Astrocyte (in vitro differentiated cells and primary cell): ENCODE results near the gene VPS13D. TPM values are rescaled to one million over a fixed set of nuclear protein-coding genes. Genes with fewer than 3 reads are reported as not detected.

Experiments used
- DNase-seq: peaks from one replicate; pipeline ENCODE4 v3.0.0-alpha.2; 2010; ENCODE audit warnings: low read depth
- FAIRE-seq: peaks from 2 replicates; lab custom pipeline; 2011; peaks lifted over from hg19 to GRCh38; lab: Jason Lieb, UNC
- H2AFZ ChIP-seq: 2 replicates; pipeline ENCODE4 v1.6.0; 2012; ENCODE audit warnings: low read depth, low read length, inconsistent platforms
- H3K27ac ChIP-seq: 2 replicates; pipeline ENCODE4 v1.5.1; 2011; ENCODE audit warnings: low read depth, low read length, inconsistent platforms
- H3K27me3 ChIP-seq: 2 replicates; pipeline ENCODE4 v1.6.0; 2011; ENCODE audit warnings: low read length, inconsistent platforms; ENCODE audit not compliant: insufficient read depth
- H3K36me3 ChIP-seq: 2 replicates; pipeline ENCODE4 v1.5.1; 2011; ENCODE audit warnings: low read length, inconsistent platforms; ENCODE audit not compliant: insufficient read depth
- H3K4me1 ChIP-seq: 2 replicates; pipeline ENCODE4 v1.5.1; 2011; ENCODE audit warnings: low read length, inconsistent platforms; ENCODE audit not compliant: insufficient read depth
- H3K4me2 ChIP-seq: 2 replicates; pipeline ENCODE4 v1.6.0; 2012; ENCODE audit warnings: low read length, inconsistent platforms
- H3K4me3 ChIP-seq: 2 replicates; pipeline ENCODE4 v1.5.1; 2011; ENCODE audit warnings: low read depth, mild to moderate bottlenecking, low read length, inconsistent platforms; ENCODE audit not compliant: insufficient read depth
- H3K79me2 ChIP-seq: 2 replicates; pipeline ENCODE4 v1.6.0; 2012; ENCODE audit warnings: mild to moderate bottlenecking, low read length, inconsistent platforms; ENCODE audit not compliant: insufficient read depth
- H3K9ac ChIP-seq: 2 replicates; pipeline ENCODE4 v1.6.0; 2012; ENCODE audit warnings: mild to moderate bottlenecking, low read length, inconsistent platforms
- H3K9me3 ChIP-seq: 2 replicates; pipeline ENCODE4 v1.5.1; 2012; ENCODE audit warnings: low read depth, mild to moderate bottlenecking, low read length, inconsistent platforms; ENCODE audit not compliant: insufficient read depth
- H4K20me1 ChIP-seq: 2 replicates; pipeline ENCODE4 v1.6.0; 2012; ENCODE audit warnings: low read length, inconsistent platforms; ENCODE audit not compliant: insufficient read depth
- H3K27ac Mint-ChIP-seq: one replicate; pipeline ENCODE4 v1.8.0; 2021; ENCODE audit warnings: mild to moderate bottlenecking, mixed read lengths; ENCODE audit not compliant: unreplicated experiment
- H3K27me3 Mint-ChIP-seq: one replicate; pipeline ENCODE4 v1.8.0; 2021; ENCODE audit warnings: low read depth, mixed read lengths; ENCODE audit not compliant: unreplicated experiment
- H3K36me3 Mint-ChIP-seq: one replicate; pipeline ENCODE4 v1.8.0; 2021; ENCODE audit warnings: low read depth, mixed read lengths; ENCODE audit not compliant: unreplicated experiment
- H3K4me1 Mint-ChIP-seq: one replicate; pipeline ENCODE4 v1.8.0; 2021; ENCODE audit warnings: low read depth, mixed read lengths; ENCODE audit not compliant: unreplicated experiment
- H3K4me3 Mint-ChIP-seq: one replicate; pipeline ENCODE4 v1.8.0; 2021; ENCODE audit warnings: mild to moderate bottlenecking, moderate library complexity, mixed read lengths; ENCODE audit not compliant: unreplicated experiment
- H3K9me3 Mint-ChIP-seq: one replicate; pipeline ENCODE4 v1.8.0; 2021; ENCODE audit warnings: mild to moderate bottlenecking, mixed read lengths; ENCODE audit not compliant: unreplicated experiment
- CTCF ChIP-seq: IDR thresholded peaks from 2 replicates; pipeline ENCODE4 v1.5.1; 2011; ENCODE audit warnings: low read depth, mild to moderate bottlenecking, inconsistent platforms, low read length, moderate library complexity; ENCODE audit not compliant: insufficient read depth
- EZH2 ChIP-seq: IDR thresholded peaks from 2 replicates; pipeline ENCODE4 v1.6.1; 2012; ENCODE audit warnings: mild to moderate bottlenecking, low read length, inconsistent platforms; ENCODE audit not compliant: insufficient read depth
- total RNA-seq: library from RNA; stranded (reverse); gene quantifications from 2 replicates; pipeline ENCODE4 v1.2.1, GENCODE V29; 2021

The VPS13D gene
- total RNA-seq, 1 donor from 2014 or later = 25.9 TPM

DNA sequence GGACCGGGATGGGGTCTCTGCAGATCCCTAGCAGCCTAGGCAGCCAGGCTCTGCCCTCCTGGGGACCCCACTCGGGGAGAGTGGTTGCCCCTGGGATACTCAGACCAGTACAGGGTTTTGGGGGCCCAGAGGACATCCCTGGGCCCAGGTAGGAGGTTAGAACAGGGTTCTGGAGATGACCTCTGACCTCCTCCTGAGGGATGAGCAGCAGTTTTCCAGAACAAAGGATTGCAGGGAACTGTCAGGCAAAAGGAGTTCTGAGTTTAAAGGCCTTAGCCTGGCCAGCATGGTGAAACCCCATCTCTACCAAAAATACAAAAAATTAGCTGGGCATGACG is 20.4 kb upstream of the VPS13D start:
- FAIRE-seq = no peak

DNA sequence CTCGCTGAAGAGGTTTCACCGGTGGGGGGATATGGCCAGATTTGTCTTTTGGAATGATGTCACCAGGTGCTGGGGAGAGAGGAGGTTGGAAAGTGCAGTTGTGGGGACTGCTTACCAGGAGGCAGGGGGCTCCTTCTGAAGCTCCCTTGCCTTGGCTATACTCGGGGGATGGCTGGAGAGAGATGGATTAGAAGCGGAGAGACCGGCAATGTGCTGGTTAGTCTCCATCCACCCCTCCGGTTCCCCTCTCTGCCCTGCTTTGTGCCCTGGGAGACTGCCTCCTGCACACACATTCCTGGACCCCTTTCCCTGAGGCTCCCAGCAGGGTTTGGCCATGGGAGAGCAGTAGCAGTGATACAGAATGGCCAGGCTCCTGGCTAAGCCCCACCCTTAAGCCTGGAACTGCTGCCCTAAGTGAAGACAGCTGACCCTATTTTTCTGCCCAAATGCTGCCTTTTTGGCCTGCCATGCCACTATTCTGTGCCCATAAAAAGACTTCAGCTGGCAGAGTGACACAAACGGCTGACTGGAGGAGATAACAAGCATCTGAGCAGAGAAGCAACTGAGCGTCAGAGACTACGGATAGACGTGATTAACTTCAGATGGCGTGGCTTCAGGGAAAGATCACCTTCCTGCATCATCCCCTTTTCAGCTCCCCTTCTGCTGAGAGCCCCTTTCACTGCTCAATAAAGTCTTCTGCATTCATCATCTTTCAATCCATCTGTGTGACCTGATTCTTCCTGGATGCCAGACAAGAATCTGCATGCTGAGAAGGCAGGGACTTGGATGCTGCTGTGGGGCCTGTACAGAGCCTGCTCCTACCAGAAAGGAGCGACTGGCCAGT is 14.5 kb upstream of the VPS13D start:
- no peak overlapping the region for H3K27ac ChIP-seq
- Mint-ChIP-seq H3K27ac (no peak overlapping the region), H3K4me1 (no peaks in the 10 kb centered on the region), H3K36me3 (peaks cover 2% of the 10 kb centered on the region), H3K4me3 (no peak overlapping the region), H3K27me3 (peaks cover 43% of the 10 kb centered on the region), H3K9me3 (peaks cover 13% of the 10 kb centered on the region)
- H3K9me3 ChIP-seq = no peaks in the 10 kb centered on the region
- FAIRE-seq = no peak
- no peak overlapping the region for H3K9ac ChIP-seq
- no peaks in the 10 kb centered on the region for H3K36me3 ChIP-seq
- H3K4me3 ChIP-seq = no peak overlapping the region
- H4K20me1 ChIP-seq = no peaks in the 10 kb centered on the region
- H3K27me3 ChIP-seq = peaks cover 5% of the 10 kb centered on the region
- TF ChIP-seq CTCF (no peak), EZH2 (no peak)
- H3K4me1 ChIP-seq = no peaks in the 10 kb centered on the region
- DNase-seq = no peak
- H3K79me2 ChIP-seq = no peaks in the 10 kb centered on the region
- no peak overlapping the region for H3K4me2 ChIP-seq
- H2AFZ ChIP-seq = no peak overlapping the region

More for the DNA sequence above, 20.4 kb upstream of the VPS13D start:
- H3K9me3 Mint-ChIP-seq = peaks cover 3% of the 10 kb centered on the region
- no peak for DNase-seq
- H3K27me3 Mint-ChIP-seq = peaks cover 38% of the 10 kb centered on the region
- peaks cover 3% of the 10 kb centered on the region for H3K4me1 ChIP-seq
- peaks cover 2% of the 10 kb centered on the region for H3K27me3 ChIP-seq
- no peak overlapping the region for H3K4me2 ChIP-seq
- H3K79me2 ChIP-seq = no peaks in the 10 kb centered on the region
- H3K4me1 Mint-ChIP-seq = no peaks in the 10 kb centered on the region
- H3K9me3 ChIP-seq = no peaks in the 10 kb centered on the region
- no peak overlapping the region for H3K27ac ChIP-seq
- no peak overlapping the region for H2AFZ ChIP-seq
- H3K36me3 ChIP-seq = no peaks in the 10 kb centered on the region
- no peaks in the 10 kb centered on the region for H4K20me1 ChIP-seq
- H3K36me3 Mint-ChIP-seq = peaks cover 3% of the 10 kb centered on the region
- H3K9ac ChIP-seq = no peak overlapping the region
- no peak overlapping the region for H3K4me3 ChIP-seq
- no peak overlapping the region for H3K27ac Mint-ChIP-seq
- no peak overlapping the region for H3K4me3 Mint-ChIP-seq
- TF ChIP-seq CTCF (no peak), EZH2 (no peak)

- H3K36me3 ChIP-seq = no peaks in the 10 kb centered on the region
- TF ChIP-seq CTCF (no peak), EZH2 (no peak)
- no peak overlapping the region for H2AFZ ChIP-seq
- H3K27me3 Mint-ChIP-seq = peaks cover 21% of the 10 kb centered on the region
- H3K4me3 ChIP-seq = no peak overlapping the region
- H3K4me2 ChIP-seq = no peak overlapping the region
- H3K4me3 Mint-ChIP-seq = no peak overlapping the region
- FAIRE-seq = no peak
- H3K36me3 Mint-ChIP-seq = peaks cover 2% of the 10 kb centered on the region
- H3K4me1 ChIP-seq = no peaks in the 10 kb centered on the region
- H3K9me3 ChIP-seq = no peaks in the 10 kb centered on the region
- no peak overlapping the region for H3K9ac ChIP-seq
- H4K20me1 ChIP-seq = no peaks in the 10 kb centered on the region
- no peak overlapping the region for H3K27ac Mint-ChIP-seq
- no peaks in the 10 kb centered on the region for H3K79me2 ChIP-seq
- H3K4me1 Mint-ChIP-seq = no peaks in the 10 kb centered on the region
- H3K27ac ChIP-seq = no peak overlapping the region
- H3K9me3 Mint-ChIP-seq = peaks cover 25% of the 10 kb centered on the region
- DNase-seq = no peak
- peaks cover 5% of the 10 kb centered on the region for H3K27me3 ChIP-seq
Measured at GRCh38 chr1:12219800-12220199, 10.0 kb upstream of the VPS13D start.
